ENCODE data around the gene TPST1. TPM values are rescaled to one million over a fixed set of nuclear protein-coding genes. Genes with fewer than 3 reads are reported as not detected.
A peak's percentile ranks its signal among the peaks of the same experiment; 100 is the strongest.

The TPST1 gene
- total and polyA plus RNA-seq, 4 experiments from 2014 or later: 0.24 to 1.2 (median 0.98) TPM

GRCh38 chr7:66257481-66257880 is 52.3 kb downstream of the TPST1 start:
- no peaks in the 10 kb centered on the region for H3K4me1 Mint-ChIP-seq
- H3K27me3 Mint-ChIP-seq: peaks cover 9 to 11% of the 10 kb centered on the region in 2 donors
- no peak overlapping the region for H3K4me3 Mint-ChIP-seq
- H3K9me3 ChIP-seq (ENCODE audit: control insufficient read depth in 1 of 2, low read length in 2 of 2): no peaks in the 10 kb centered on the region
- no peak overlapping the region for H3K27ac ChIP-seq (ENCODE audit: low read depth, low read length)
- CTCF ChIA-PET (ENCODE audit: partially characterized antibody): no interaction called here
- no peak for DNase-seq
- intact Hi-C loops (cut with micrococcal nuclease): no loop called here
- no peaks in the 10 kb centered on the region for H3K36me3 Mint-ChIP-seq
- H3K4me1 ChIP-seq (ENCODE audit: insufficient read depth, low read length): no peaks in the 10 kb centered on the region
- H3K27ac Mint-ChIP-seq: peak overlapping the region in 1 of 7 donors; percentile 14
- H3K27me3 ChIP-seq (ENCODE audit: insufficient read depth, low read length): no peaks in the 10 kb centered on the region
- peaks cover 0 to 4% (median 0%) of the 10 kb centered on the region in 8 donors for H3K9me3 Mint-ChIP-seq
- H3K36me3 ChIP-seq (ENCODE audit: insufficient read depth, low read length): no peaks in the 10 kb centered on the region
- POLR2A ChIA-PET (ENCODE audit: partially characterized antibody): no interaction called here
- H3K4me3 ChIP-seq (ENCODE audit: low read length in 2 of 2): no peak overlapping the region

GRCh38 chr7:66258409-66258808 is 53.3 kb downstream of the TPST1 start:
- Mint-ChIP-seq H3K27me3 (peaks cover 11 to 12% of the 10 kb centered on the region in 2 donors), H3K4me1 (no peaks in the 10 kb centered on the region), H3K27ac (no peak overlapping the region), H3K36me3 (no peaks in the 10 kb centered on the region), H3K9me3 (peaks cover 0 to 9% (median 2%) of the 10 kb centered on the region in 8 donors), H3K4me3 (no peak overlapping the region)
- POLR2A ChIA-PET (ENCODE audit: partially characterized antibody): no interaction called here
- Histone ChIP-seq H3K36me3 (ENCODE audit: insufficient read depth, low read length) (no peaks in the 10 kb centered on the region), H3K9me3 (ENCODE audit: control insufficient read depth in 1 of 2, low read length in 2 of 2) (no peaks in the 10 kb centered on the region), H3K27me3 (ENCODE audit: insufficient read depth, low read length) (no peaks in the 10 kb centered on the region), H3K4me1 (ENCODE audit: insufficient read depth, low read length) (no peaks in the 10 kb centered on the region), H3K27ac (ENCODE audit: low read depth, low read length) (no peak overlapping the region), H3K4me3 (ENCODE audit: low read length in 2 of 2) (no peak overlapping the region)
- DNase-seq: no peak
- CTCF ChIA-PET (ENCODE audit: partially characterized antibody): no interaction called here
- intact Hi-C loops (cut with micrococcal nuclease): no loop called here

- Mint-ChIP-seq H3K4me1 (no peaks in the 10 kb centered on the region), H3K27me3 (peaks cover 12 to 15% of the 10 kb centered on the region in 2 donors), H3K36me3 (peaks cover 0 to 4% of the 10 kb centered on the region in 2 donors), H3K27ac (no peak overlapping the region), H3K4me3 (no peak overlapping the region), H3K9me3 (peaks cover 0 to 41% (median 29%) of the 10 kb centered on the region in 8 donors)
- Histone ChIP-seq H3K36me3 (ENCODE audit: insufficient read depth, low read length) (no peaks in the 10 kb centered on the region), H3K9me3 (ENCODE audit: control insufficient read depth in 1 of 2, low read length in 2 of 2) (peaks cover 6 to 15% of the 10 kb centered on the region in 2 donors), H3K4me1 (ENCODE audit: insufficient read depth, low read length) (no peaks in the 10 kb centered on the region), H3K4me3 (ENCODE audit: low read length in 2 of 2) (no peak overlapping the region), H3K27me3 (ENCODE audit: insufficient read depth, low read length) (no peaks in the 10 kb centered on the region), H3K27ac (ENCODE audit: low read depth, low read length) (no peak overlapping the region)
- CTCF ChIA-PET (ENCODE audit: partially characterized antibody): no interaction called here
- intact Hi-C loops (cut with micrococcal nuclease): no loop called here
- POLR2A ChIA-PET (ENCODE audit: partially characterized antibody): no interaction called here
- no peak for DNase-seq
Measured at GRCh38 chr7:66261941-66262340, 56.8 kb downstream of the TPST1 start.

- Mint-ChIP-seq H3K9me3 (peaks cover 0 to 51% (median 31%) of the 10 kb centered on the region in 8 donors), H3K36me3 (peaks cover 0 to 4% of the 10 kb centered on the region in 2 donors), H3K4me1 (no peaks in the 10 kb centered on the region), H3K4me3 (no peak overlapping the region), H3K27ac (no peak overlapping the region), H3K27me3 (peaks cover 12 to 19% of the 10 kb centered on the region in 2 donors)
- no peaks in the 10 kb centered on the region for H3K36me3 ChIP-seq (ENCODE audit: insufficient read depth, low read length)
- no peak overlapping the region for H3K4me3 ChIP-seq (ENCODE audit: low read length in 2 of 2)
- ChIA-PET POLR2A (ENCODE audit: partially characterized antibody) (no interaction called here), CTCF (ENCODE audit: partially characterized antibody) (no interaction called here)
- DNase-seq: no peak
- intact Hi-C loops (cut with micrococcal nuclease): no loop called here
- H3K9me3 ChIP-seq (ENCODE audit: control insufficient read depth in 1 of 2, low read length in 2 of 2): peaks cover 6 to 15% of the 10 kb centered on the region in 2 donors
- H3K4me1 ChIP-seq (ENCODE audit: insufficient read depth, low read length): no peaks in the 10 kb centered on the region
- H3K27ac ChIP-seq (ENCODE audit: low read depth, low read length): no peak overlapping the region
- H3K27me3 ChIP-seq (ENCODE audit: insufficient read depth, low read length): no peaks in the 10 kb centered on the region
Measured at GRCh38 chr7:66263936-66264335, 58.8 kb downstream of the TPST1 start.

GRCh38 chr7:66265566-66265965 is 60.4 kb downstream of the TPST1 start:
- H3K27ac Mint-ChIP-seq: no peak overlapping the region
- H3K36me3 Mint-ChIP-seq: peaks cover 0 to 4% of the 10 kb centered on the region in 2 donors
- no peaks in the 10 kb centered on the region for H3K4me1 ChIP-seq (ENCODE audit: insufficient read depth, low read length)
- H3K9me3 ChIP-seq (ENCODE audit: control insufficient read depth in 1 of 2, low read length in 2 of 2): peaks cover 6 to 15% of the 10 kb centered on the region in 2 donors
- ChIA-PET CTCF (ENCODE audit: partially characterized antibody) (no interaction called here), POLR2A (ENCODE audit: partially characterized antibody) (no interaction called here)
- H3K27me3 ChIP-seq (ENCODE audit: insufficient read depth, low read length): no peaks in the 10 kb centered on the region
- no peak overlapping the region for H3K27ac ChIP-seq (ENCODE audit: low read depth, low read length)
- no peaks in the 10 kb centered on the region for H3K4me1 Mint-ChIP-seq
- no peak overlapping the region for H3K4me3 Mint-ChIP-seq
- DNase-seq: no peak
- peaks cover 8 to 17% of the 10 kb centered on the region in 2 donors for H3K27me3 Mint-ChIP-seq
- intact Hi-C loops (cut with micrococcal nuclease): no loop called here
- H3K36me3 ChIP-seq (ENCODE audit: insufficient read depth, low read length): no peaks in the 10 kb centered on the region
- peaks cover 0 to 51% (median 31%) of the 10 kb centered on the region in 8 donors for H3K9me3 Mint-ChIP-seq
- no peak overlapping the region for H3K4me3 ChIP-seq (ENCODE audit: low read length in 2 of 2)

- Histone ChIP-seq H3K27me3 (ENCODE audit: insufficient read depth, low read length) (no peaks in the 10 kb centered on the region), H3K27ac (ENCODE audit: low read depth, low read length) (no peak overlapping the region), H3K9me3 (ENCODE audit: control insufficient read depth in 1 of 2, low read length in 2 of 2) (peaks cover 6 to 15% of the 10 kb centered on the region in 2 donors), H3K4me1 (ENCODE audit: insufficient read depth, low read length) (no peaks in the 10 kb centered on the region), H3K36me3 (ENCODE audit: insufficient read depth, low read length) (no peaks in the 10 kb centered on the region), H3K4me3 (ENCODE audit: low read length in 2 of 2) (no peak overlapping the region)
- H3K9me3 Mint-ChIP-seq: peaks cover 0 to 50% (median 31%) of the 10 kb centered on the region in 8 donors
- no peak overlapping the region for H3K27ac Mint-ChIP-seq
- H3K36me3 Mint-ChIP-seq: peaks cover 0 to 4% of the 10 kb centered on the region in 2 donors
- intact Hi-C loops (cut with micrococcal nuclease): no loop called here
- no peak for DNase-seq
- CTCF ChIA-PET (ENCODE audit: partially characterized antibody): no interaction called here
- no peaks in the 10 kb centered on the region for H3K4me1 Mint-ChIP-seq
- POLR2A ChIA-PET (ENCODE audit: partially characterized antibody): no interaction called here
- no peak overlapping the region for H3K4me3 Mint-ChIP-seq
- peaks cover 2 to 12% of the 10 kb centered on the region in 2 donors for H3K27me3 Mint-ChIP-seq
Measured at GRCh38 chr7:66267249-66267648, 62.1 kb downstream of the TPST1 start.

GRCh38 chr7:66269978-66270377 is 64.8 kb downstream of the TPST1 start:
- no peaks in the 10 kb centered on the region for H3K4me1 Mint-ChIP-seq
- Histone ChIP-seq H3K27me3 (ENCODE audit: insufficient read depth, low read length) (no peaks in the 10 kb centered on the region), H3K4me1 (ENCODE audit: insufficient read depth, low read length) (no peaks in the 10 kb centered on the region), H3K4me3 (ENCODE audit: low read length in 2 of 2) (no peak overlapping the region), H3K27ac (ENCODE audit: low read depth, low read length) (no peak overlapping the region), H3K36me3 (ENCODE audit: insufficient read depth, low read length) (no peaks in the 10 kb centered on the region), H3K9me3 (ENCODE audit: control insufficient read depth in 1 of 2, low read length in 2 of 2) (peaks cover 6 to 15% of the 10 kb centered on the region in 2 donors)
- H3K4me3 Mint-ChIP-seq: no peak overlapping the region
- intact Hi-C loops (cut with micrococcal nuclease): no loop called here
- POLR2A ChIA-PET (ENCODE audit: partially characterized antibody): no interaction called here
- H3K9me3 Mint-ChIP-seq: peaks cover 0 to 36% (median 22%) of the 10 kb centered on the region in 8 donors
- CTCF ChIA-PET (ENCODE audit: partially characterized antibody): no interaction called here
- peaks cover 2 to 4% of the 10 kb centered on the region in 2 donors for H3K27me3 Mint-ChIP-seq
- DNase-seq: no peak
- H3K27ac Mint-ChIP-seq: no peak overlapping the region
- peaks cover 0 to under 1% of the 10 kb centered on the region in 2 donors for H3K36me3 Mint-ChIP-seq

- POLR2A ChIA-PET (ENCODE audit: partially characterized antibody): no interaction called here
- Mint-ChIP-seq H3K27me3 (peaks cover 1 to 3% of the 10 kb centered on the region in 2 donors), H3K4me3 (no peak overlapping the region), H3K4me1 (no peaks in the 10 kb centered on the region), H3K27ac (no peak overlapping the region), H3K36me3 (no peaks in the 10 kb centered on the region), H3K9me3 (peaks cover 0 to 13% (median 6%) of the 10 kb centered on the region in 8 donors)
- Histone ChIP-seq H3K36me3 (ENCODE audit: insufficient read depth, low read length) (no peaks in the 10 kb centered on the region), H3K4me3 (ENCODE audit: low read length in 2 of 2) (no peak overlapping the region), H3K9me3 (ENCODE audit: control insufficient read depth in 1 of 2, low read length in 2 of 2) (no peaks in the 10 kb centered on the region), H3K4me1 (ENCODE audit: insufficient read depth, low read length) (no peaks in the 10 kb centered on the region), H3K27me3 (ENCODE audit: insufficient read depth, low read length) (no peaks in the 10 kb centered on the region), H3K27ac (ENCODE audit: low read depth, low read length) (no peak overlapping the region)
- intact Hi-C loops (cut with micrococcal nuclease): no loop called here
- CTCF ChIA-PET (ENCODE audit: partially characterized antibody): no interaction called here
- no peak for DNase-seq
Measured at GRCh38 chr7:66272321-66272720, 67.2 kb downstream of the TPST1 start.

Measured in CD4-positive, alpha-beta memory T cell (primary cell).